ENCODE data around the gene DYRK1B. TPM values are rescaled to one million over a fixed set of nuclear protein-coding genes. Genes with fewer than 3 reads are reported as not detected.

Gene DYRK1B
- total RNA-seq, 1 donor from 2014 or later = 28.4 TPM

GRCh38 chr19:39841041-39841440 is 7.1 kb upstream of the DYRK1B start:
- Histone ChIP-seq H3K9me3 (no peaks in the 10 kb centered on the region), H3K4me1 (peaks cover 33% of the 10 kb centered on the region), H3K27me3 (ENCODE audit: low read depth) (no peaks in the 10 kb centered on the region), H3K36me3 (peaks cover 41% of the 10 kb centered on the region), H3K4me3 (no peak overlapping the region), H3K27ac (no peak overlapping the region)
- ATAC-seq (no peak), DNase-seq (no peak)
- intact Hi-C loops (cut with DNase I) = no loop called here
- TF ChIP-seq CTCF (IDR thresholded peaks at IDR 0.05) = no peak

- H3K27me3 ChIP-seq (ENCODE audit: low read depth) = no peaks in the 10 kb centered on the region
- no peak overlapping the region for H3K4me3 ChIP-seq
- peaks cover 31% of the 10 kb centered on the region for H3K4me1 ChIP-seq
- no peak for TF ChIP-seq CTCF (IDR thresholded peaks at IDR 0.05)
- DNase-seq (no peak), ATAC-seq (no peak)
- intact Hi-C loops (cut with DNase I) = no loop called here
- H3K36me3 ChIP-seq = peaks cover 46% of the 10 kb centered on the region
- H3K27ac ChIP-seq = no peak overlapping the region
- H3K9me3 ChIP-seq = no peaks in the 10 kb centered on the region
Measured at GRCh38 chr19:39840492-39840891, 6.5 kb upstream of the DYRK1B start.

GRCh38 chr19:39839678-39840327 is 5.8 kb upstream of the DYRK1B start:
- intact Hi-C loops (cut with DNase I) = no loop called here
- Histone ChIP-seq H3K4me1 (peaks cover 24% of the 10 kb centered on the region), H3K27me3 (ENCODE audit: low read depth) (no peaks in the 10 kb centered on the region), H3K4me3 (no peak overlapping the region), H3K9me3 (no peaks in the 10 kb centered on the region), H3K27ac (no peak overlapping the region), H3K36me3 (peaks cover 53% of the 10 kb centered on the region)
- ATAC-seq = no peak
- TF ChIP-seq CTCF (IDR thresholded peaks at IDR 0.05) = no peak
- no peak for DNase-seq

GRCh38 chr19:39838569-39838968 is 4.6 kb upstream of the DYRK1B start:
- peaks cover 15% of the 10 kb centered on the region for H3K4me1 ChIP-seq
- no peaks in the 10 kb centered on the region for H3K9me3 ChIP-seq
- peaks cover 57% of the 10 kb centered on the region for H3K36me3 ChIP-seq
- H3K27ac ChIP-seq = no peak overlapping the region
- no peak for TF ChIP-seq CTCF (IDR thresholded peaks at IDR 0.05)
- H3K27me3 ChIP-seq (ENCODE audit: low read depth) = no peaks in the 10 kb centered on the region
- no peak overlapping the region for H3K4me3 ChIP-seq
- intact Hi-C loops (cut with DNase I) = no loop called here
- DNase-seq (no peak), ATAC-seq (no peak)

- Histone ChIP-seq H3K9me3 (no peaks in the 10 kb centered on the region), H3K4me1 (peaks cover 15% of the 10 kb centered on the region), H3K36me3 (peaks cover 57% of the 10 kb centered on the region), H3K27ac (no peak overlapping the region), H3K27me3 (ENCODE audit: low read depth) (no peaks in the 10 kb centered on the region), H3K4me3 (no peak overlapping the region)
- intact Hi-C loops (cut with DNase I) = no loop called here
- DNase-seq (no peak), ATAC-seq (no peak)
- no peak for TF ChIP-seq CTCF (IDR thresholded peaks at IDR 0.05)
Measured at GRCh38 chr19:39837978-39838377, 4.0 kb upstream of the DYRK1B start.
